Uterus (tissue), 4 donors: ENCODE results near the gene TEX264. TPM values are rescaled to one million over a fixed set of nuclear protein-coding genes. Genes with fewer than 3 reads are reported as not detected.

ENCODE experiments used
- DNase-seq, 2 donors: peaks; one replicate each; pipeline ENCODE4 v3.0.0-alpha.2; 2019 to 2020
- H3K27ac ChIP-seq, 2 donors: fragments of 200-600 bp; sonication (generic); 1 replicate in 1 of 2; 2 replicates in 1 of 2; pipeline ENCODE4 v1.5.1; 2016 to 2018
- H3K27me3 ChIP-seq, 2 donors: fragments of 200-600 bp; sonication (generic); one replicate each; pipeline ENCODE4 v1.5.1; 2018 to 2019; ENCODE audit warnings: control low read depth in 1 of 2
- H3K36me3 ChIP-seq, 2 donors: fragments of 200-600 bp; sonication (generic); one replicate each; pipeline ENCODE4 v1.5.1; 2019; ENCODE audit warnings: control low read depth in 1 of 2
- H3K4me1 ChIP-seq, 2 donors: fragments of 200-600 bp; sonication (generic); one replicate each; pipeline ENCODE4 v1.5.1; 2018 to 2019; ENCODE audit warnings: control low read depth in 1 of 2
- H3K4me3 ChIP-seq, 2 donors: fragments of 200-600 bp; sonication (generic); 1 replicate in 1 of 2; 2 replicates in 1 of 2; pipeline ENCODE4 v1.5.1; 2018 to 2019; ENCODE audit warnings: mild to moderate bottlenecking in 1 of 2
- H3K9me3 ChIP-seq, 2 donors: fragments of 200-600 bp; sonication (generic); one replicate each; pipeline ENCODE4 v1.5.1; 2019; ENCODE audit warnings: control low read depth in 1 of 2
- CTCF ChIP-seq, 4 experiments: fragments of 200-600 bp in 2 of 4; fragments of 450-650 bp in 2 of 4; sonication (generic) in 2 of 4; IDR thresholded peaks; one replicate each; pipeline ENCODE4 v1.5.1; 2016 to 2019; ENCODE audit warnings: antibody characterized with exemption in 4 of 4, mild to moderate bottlenecking in 2 of 4, moderate library complexity in 1 of 4
- POLR2A ChIP-seq, 2 donors: fragments of 450-650 bp; IDR thresholded peaks; one replicate each; pipeline ENCODE4 v1.6.1; 2016; ENCODE audit warnings: antibody characterized with exemption in 2 of 2, mild to moderate bottlenecking in 1 of 2, moderate library complexity in 1 of 2
- intact Hi-C: fragments of 100-400 bp; cut with DNase I; formaldehyde crosslinking; loops from one replicate; pipeline ENCODE4 v1.15.1; 2023; ENCODE audit warnings: low total_unique reads
- total RNA-seq, 4 donors: library from RNA; depleted of rRNA in 3 of 4; stranded (reverse); fragments of >200 nt in 3 of 4; gene quantifications; one replicate each; pipeline versions ENCODE4 v1.1.0 to v1.2.4, GENCODE V29; 2014 to 2023
- donor health status: DM: yes; HTN: yes; CAD: no.

The TEX264 gene
- total RNA-seq, 4 donors from 2014 or later: 35.3 to 74.8 (median 48.8) TPM

DNA sequence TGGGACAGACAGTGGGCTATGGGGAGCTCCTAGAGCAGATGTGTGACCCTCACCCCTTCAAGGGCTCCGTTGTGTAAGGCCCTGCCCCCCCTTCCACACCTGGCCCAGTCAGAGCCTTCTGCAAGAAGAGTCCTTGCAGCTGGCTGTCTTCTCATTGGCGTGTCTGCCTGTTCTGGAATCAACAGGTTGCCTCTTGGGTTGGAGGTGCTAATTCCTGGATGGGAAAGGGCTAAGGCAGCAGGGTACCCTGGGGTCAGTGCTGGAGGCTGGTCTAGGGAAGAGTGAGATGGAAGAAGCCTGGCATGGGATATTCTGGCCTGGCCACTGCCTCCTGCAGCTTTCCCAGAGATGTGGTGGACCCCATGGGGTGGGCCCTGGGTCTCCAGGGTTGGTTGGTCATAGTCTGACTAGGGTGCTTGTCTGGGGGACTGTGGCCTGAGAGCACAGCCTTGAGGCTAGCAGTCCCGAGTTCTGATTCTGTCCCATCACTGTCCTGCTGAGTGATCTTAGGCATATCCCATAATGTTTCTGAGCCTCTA is 5.1 kb downstream of the TEX264 start:
- H3K27ac ChIP-seq: no peak overlapping the region
- no peaks in the 10 kb centered on the region for H3K27me3 ChIP-seq
- H3K4me1 ChIP-seq: peaks cover 4 to 6% of the 10 kb centered on the region in 2 donors
- no peak overlapping the region for H3K4me3 ChIP-seq
- H3K9me3 ChIP-seq: no peaks in the 10 kb centered on the region
- TF ChIP-seq CTCF (IDR thresholded peaks at IDR 0.05) (no peak), POLR2A (IDR thresholded peaks at IDR 0.05) (no peak)
- H3K36me3 ChIP-seq: no peaks in the 10 kb centered on the region
- intact Hi-C loops: no loop called here
- no peak for DNase-seq

DNA sequence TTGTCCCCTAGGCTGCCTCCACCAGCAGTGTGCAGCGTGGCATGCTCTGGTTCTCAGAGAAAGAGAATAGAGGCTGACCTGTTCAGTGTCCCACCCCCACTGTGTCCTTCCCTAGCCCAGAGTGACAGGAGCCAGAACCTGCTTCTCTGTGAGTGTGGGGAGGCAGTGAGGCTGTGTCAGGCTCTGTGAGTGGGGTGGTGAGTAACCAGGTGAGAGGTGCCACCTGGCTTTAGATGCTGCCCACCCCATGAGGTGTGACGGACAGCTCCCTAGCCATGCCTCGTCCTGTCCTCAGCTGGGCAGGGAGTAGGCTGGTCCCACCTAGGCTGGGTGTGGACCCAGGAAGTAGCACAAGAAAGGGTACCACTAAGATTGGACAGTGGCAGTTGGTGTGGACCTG is 6.3 kb downstream of the TEX264 start:
- TF ChIP-seq POLR2A (IDR thresholded peaks at IDR 0.05) (no peak), CTCF (IDR thresholded peaks at IDR 0.05) (no peak)
- no peak for DNase-seq
- H3K4me3 ChIP-seq: no peak overlapping the region
- no peaks in the 10 kb centered on the region for H3K36me3 ChIP-seq
- no peaks in the 10 kb centered on the region for H3K9me3 ChIP-seq
- H3K27ac ChIP-seq: no peak overlapping the region
- intact Hi-C loops: no loop called here
- H3K27me3 ChIP-seq: no peaks in the 10 kb centered on the region
- peaks cover 4 to 6% of the 10 kb centered on the region in 2 donors for H3K4me1 ChIP-seq

GRCh38 chr3:51678186-51678585 is 7.1 kb downstream of the TEX264 start:
- intact Hi-C loops: no loop called here
- Histone ChIP-seq H3K4me3 (no peak overlapping the region), H3K27ac (no peak overlapping the region), H3K4me1 (no peaks in the 10 kb centered on the region), H3K36me3 (no peaks in the 10 kb centered on the region), H3K27me3 (no peaks in the 10 kb centered on the region), H3K9me3 (no peaks in the 10 kb centered on the region)
- DNase-seq: no peak
- no peak for TF ChIP-seq POLR2A (IDR thresholded peaks at IDR 0.05)
- TF ChIP-seq CTCF (IDR thresholded peaks at IDR 0.05): no peak

DNA sequence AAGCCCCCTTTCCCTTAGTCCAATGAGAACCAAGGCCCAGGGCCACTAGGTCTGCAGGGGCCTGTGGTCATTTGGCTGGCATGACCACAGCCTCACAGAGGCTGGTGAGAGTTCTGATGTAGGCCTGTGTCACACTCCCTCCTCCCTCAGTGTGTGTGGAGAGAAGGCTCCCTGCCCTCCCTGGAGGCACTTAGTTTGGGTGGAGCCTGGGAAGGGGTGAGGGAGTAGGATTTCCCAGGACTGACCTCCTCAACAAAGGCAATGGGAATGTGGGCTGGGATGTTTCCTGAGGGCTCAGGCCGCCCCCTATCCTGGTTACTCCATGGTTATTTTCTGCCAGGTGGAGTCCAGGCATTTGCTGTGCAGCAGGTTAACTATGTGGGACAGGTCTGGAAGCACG is 7.6 kb downstream of the TEX264 start:
- Histone ChIP-seq H3K4me1 (no peaks in the 10 kb centered on the region), H3K9me3 (no peaks in the 10 kb centered on the region), H3K27ac (no peak overlapping the region), H3K4me3 (no peak overlapping the region), H3K36me3 (no peaks in the 10 kb centered on the region), H3K27me3 (no peaks in the 10 kb centered on the region)
- TF ChIP-seq CTCF (IDR thresholded peaks at IDR 0.05) (no peak), POLR2A (IDR thresholded peaks at IDR 0.05) (no peak)
- DNase-seq: no peak
- intact Hi-C loops: no loop called here

DNA sequence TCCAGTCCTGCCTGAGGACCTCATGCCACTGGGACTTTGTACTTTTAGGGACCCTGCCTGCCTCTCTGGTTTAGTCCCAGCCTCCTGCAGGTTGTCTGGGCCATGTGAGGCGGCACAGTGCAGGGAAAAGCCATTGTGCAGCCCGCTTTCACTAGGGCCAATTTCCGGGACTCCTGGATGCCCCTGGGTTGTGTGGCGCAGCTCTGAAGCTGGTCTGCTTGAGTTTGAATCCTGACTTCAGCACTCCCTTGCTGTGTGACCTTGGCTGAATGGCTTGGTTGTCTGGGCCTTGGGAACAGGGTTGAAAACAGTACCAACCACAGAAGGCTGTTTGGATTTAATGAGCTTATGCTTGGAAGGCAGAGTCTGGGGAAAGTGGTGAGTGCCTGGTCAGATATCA is 8.3 kb downstream of the TEX264 start:
- no peaks in the 10 kb centered on the region for H3K36me3 ChIP-seq
- no peaks in the 10 kb centered on the region for H3K4me1 ChIP-seq

More for the DNA sequence above, 8.3 kb downstream of the TEX264 start:
- intact Hi-C loops: no loop called here
- TF ChIP-seq CTCF (IDR thresholded peaks at IDR 0.05): no peak
- TF ChIP-seq POLR2A (IDR thresholded peaks at IDR 0.05): no peak
- no peak overlapping the region for H3K4me3 ChIP-seq
- DNase-seq: no peak
- no peak overlapping the region for H3K27ac ChIP-seq
- H3K9me3 ChIP-seq: no peaks in the 10 kb centered on the region
- no peaks in the 10 kb centered on the region for H3K27me3 ChIP-seq
